GM21423 (cell line): Measurements from ENCODE around the gene TSPAN9.

Experiments
- ATAC-seq: cut with Tn5 transposase; IDR thresholded peaks from one replicate; pipeline ENCODE4 v1.9.1; 2021; ENCODE audit warnings: mild to moderate bottlenecking, moderate library complexity; ENCODE audit not compliant: unreplicated experiment

TSPAN9 gene

GRCh38 chr12:3120701-3121100, 43.5 kb downstream of the TSPAN9 start:
- ATAC-seq: no peak

GRCh38 chr12:3122841-3123678, 45.9 kb downstream of the TSPAN9 start:
- ATAC-seq: no peak

GRCh38 chr12:3123729-3124128, 46.5 kb downstream of the TSPAN9 start:
- no peak for ATAC-seq

- ATAC-seq: no peak
Measured at GRCh38 chr12:3124917-3125316, 47.7 kb downstream of the TSPAN9 start.

GRCh38 chr12:3125674-3126073, 48.5 kb downstream of the TSPAN9 start:
- ATAC-seq: no peak

DNA sequence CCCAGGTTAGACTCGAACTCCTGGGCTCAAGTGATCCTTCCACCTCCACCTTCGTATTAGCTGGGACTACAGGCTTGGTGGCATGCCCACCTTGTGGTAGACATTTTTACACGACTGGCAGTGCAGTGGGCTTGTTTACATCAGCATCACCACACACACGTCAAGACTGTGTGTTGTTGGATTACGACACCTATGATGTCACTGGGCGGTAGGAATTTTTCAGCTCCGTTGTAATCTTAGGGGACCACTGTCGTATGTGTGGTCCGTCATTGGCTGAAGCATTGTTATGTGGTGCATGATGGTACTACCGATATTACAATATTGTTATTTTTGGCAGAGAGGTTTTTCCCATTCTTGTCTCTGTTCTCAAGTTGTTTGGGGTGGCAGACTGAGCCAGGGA, 50.7 kb downstream of the TSPAN9 start:
- no peak for ATAC-seq

GRCh38 chr12:3128498-3129293, 51.5 kb downstream of the TSPAN9 start:
- ATAC-seq: no peak

GRCh38 chr12:3129301-3130056, 52.3 kb downstream of the TSPAN9 start:
- no peak for ATAC-seq

DNA sequence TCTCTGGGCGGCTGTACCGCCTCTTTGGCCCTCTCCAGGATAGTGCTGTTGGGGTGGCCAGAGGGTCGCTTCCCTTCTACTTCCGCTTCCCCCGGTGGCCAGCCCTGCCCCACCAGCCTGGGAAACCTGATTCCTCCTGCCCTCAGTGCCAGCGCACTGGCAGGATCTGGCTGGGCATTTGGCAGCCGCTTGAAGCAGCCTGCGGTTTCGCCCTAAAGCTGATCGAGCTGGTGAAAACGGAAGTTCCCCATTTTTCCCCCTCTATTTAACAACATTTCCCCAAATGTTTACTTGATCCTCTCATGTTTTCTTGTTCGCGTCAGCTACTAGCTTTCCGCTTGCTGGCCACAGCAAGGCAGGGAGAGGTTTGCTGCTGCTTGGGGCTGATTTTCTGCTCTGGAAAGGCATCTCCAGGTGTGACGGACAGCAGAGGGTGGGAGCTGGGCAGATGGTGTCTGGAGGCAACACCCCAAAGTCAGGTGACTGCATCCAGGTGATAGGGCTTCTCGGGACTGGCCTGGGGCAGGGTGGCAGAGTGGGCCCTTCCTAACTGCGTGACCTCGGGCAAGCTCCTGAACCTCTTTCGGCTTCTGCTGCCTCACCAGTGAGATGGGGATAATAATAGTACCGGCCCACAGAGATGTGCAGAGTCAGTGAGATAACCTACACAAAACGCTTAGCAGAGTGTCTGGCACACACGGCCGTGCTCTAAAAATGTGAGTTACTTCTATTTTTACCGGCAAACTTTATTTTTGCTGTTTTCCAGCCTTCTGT, 53.1 kb downstream of the TSPAN9 start:
- ATAC-seq: no peak

DNA sequence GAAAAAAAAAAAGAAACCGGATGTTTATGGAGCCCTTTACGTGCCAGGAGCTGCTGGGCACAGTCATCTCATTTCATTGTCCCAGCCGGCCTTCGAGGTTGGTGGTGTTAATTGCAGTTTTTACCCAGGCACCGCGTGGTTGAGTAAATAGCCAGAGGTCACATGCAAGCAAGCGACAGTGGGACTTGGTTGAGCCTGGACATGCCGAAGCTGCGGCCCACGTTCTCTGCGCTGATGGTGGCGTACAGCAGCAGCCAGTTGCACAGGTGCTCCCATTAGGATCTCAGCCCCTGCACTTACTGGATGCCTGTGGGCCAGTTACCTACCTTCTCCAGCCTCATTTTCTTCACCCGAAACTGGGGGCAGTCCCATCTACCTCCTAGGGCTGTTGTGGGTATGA, 54.0 kb downstream of the TSPAN9 start:
- ATAC-seq: no peak

GRCh38 chr12:3132636-3133404, 55.6 kb downstream of the TSPAN9 start:
- no peak for ATAC-seq

DNA sequence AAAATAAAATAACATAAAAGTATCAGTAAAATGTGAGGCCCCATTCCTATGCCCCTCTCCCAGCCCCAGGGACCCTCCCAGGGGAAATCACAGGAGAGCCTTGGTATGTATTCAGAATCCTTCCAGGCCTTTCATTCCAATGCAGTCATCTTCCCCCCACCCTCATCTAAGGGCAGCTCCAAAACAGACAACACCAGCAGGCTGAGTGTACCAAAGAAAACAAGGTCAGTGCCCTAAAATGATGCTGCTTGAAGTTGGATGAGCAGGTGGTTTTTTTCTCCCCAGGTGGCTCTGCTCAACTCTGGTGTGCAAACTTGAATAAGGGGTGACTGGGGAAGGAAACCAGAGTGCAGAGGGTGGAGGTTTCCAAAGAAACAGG, 56.2 kb downstream of the TSPAN9 start:
- no peak for ATAC-seq

- ATAC-seq: no peak
Measured at GRCh38 chr12:3134126-3134525, 56.9 kb downstream of the TSPAN9 start.

GRCh38 chr12:3134526-3135135, 57.5 kb downstream of the TSPAN9 start:
- ATAC-seq: no peak

DNA sequence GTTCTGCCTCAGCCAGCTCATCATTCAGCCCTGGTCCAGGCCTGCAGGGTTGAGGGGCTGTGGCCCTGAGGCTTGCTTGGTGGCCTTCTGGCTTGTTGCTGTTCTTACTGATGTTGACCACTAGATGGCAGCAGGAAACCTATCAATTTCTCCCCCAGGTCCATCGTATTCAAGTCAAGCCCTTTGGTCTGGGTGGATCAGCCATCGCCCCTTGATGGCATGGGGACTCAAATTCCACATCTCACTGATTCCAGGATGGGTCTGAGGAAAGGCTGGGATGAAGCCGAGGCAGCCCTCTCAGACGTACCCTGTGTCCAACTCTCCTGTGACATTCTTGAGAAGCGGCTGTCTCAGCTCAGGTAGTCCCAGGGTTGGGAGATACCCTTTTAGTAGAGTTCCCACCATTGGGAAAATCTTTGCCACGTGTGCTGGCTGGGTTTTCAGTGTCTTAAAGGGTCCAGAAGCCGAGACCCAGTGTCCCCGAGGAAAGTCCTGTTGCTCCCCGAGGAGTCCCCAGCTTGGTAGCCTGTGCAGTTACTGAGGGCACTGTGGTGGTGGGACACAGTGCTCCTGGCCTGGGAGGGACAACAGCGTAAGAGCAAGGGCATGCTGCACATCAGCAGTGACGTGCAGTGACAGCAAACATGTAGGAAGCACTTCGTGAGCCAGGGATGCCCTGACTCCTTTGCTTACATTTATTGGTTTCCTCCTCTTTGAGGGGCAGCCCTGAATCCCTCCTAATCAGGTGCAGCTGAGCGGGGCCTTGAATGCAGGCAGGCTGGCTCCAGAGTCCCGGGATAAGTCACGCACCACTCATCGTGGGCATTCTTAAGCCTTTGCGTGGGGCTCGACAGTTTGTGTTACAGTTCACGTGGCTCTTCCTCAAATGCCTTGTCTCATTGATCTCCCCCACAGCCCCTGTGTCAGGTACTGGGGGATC, 58.6 kb downstream of the TSPAN9 start:
- ATAC-seq: no peak

GRCh38 chr12:3136641-3137267, 59.6 kb downstream of the TSPAN9 start:
- ATAC-seq: no peak

DNA sequence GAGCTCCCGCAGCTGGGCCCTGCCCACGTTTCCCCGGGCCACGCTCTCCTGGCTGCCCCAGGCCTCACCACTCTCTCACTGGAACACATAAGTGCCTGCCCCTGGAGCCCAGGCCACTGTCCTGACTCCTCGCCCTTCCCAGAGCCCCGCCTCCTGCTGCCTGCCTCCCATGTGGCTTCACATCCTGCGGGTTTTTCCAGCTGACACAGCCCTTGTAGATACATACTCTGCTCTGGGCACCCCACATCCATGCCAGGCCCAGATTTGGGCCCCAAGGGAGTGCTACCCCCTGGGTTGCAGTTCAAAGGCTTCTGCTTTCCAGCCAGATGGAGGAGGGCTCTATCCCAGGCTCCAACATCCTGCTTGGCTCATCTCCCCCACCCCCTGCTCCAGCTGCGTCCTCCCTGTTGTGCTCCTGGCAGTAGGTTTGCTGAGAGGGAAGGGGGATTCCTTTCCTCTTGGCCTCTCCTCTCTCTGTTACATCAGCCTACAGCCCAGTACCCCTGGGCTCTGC, 60.1 kb downstream of the TSPAN9 start:
- ATAC-seq: no peak
